H1 (cell line): Measurements from ENCODE around the gene RASD2. TPM values are rescaled to one million over a fixed set of nuclear protein-coding genes. Genes with fewer than 3 reads are reported as not detected.

ENCODE experiments used
- CTCF ChIA-PET: fragments of 300-600 bp; sonication (Branson Sonifier 250); formaldehyde crosslinking; loops from one replicate; lab custom pipeline; 2021; ENCODE audit not compliant: partially characterized antibody; lab: Charles Lee
- POLR2A ChIA-PET: fragments of 300-600 bp; sonication (Branson Sonifier 250); formaldehyde crosslinking; loops from one replicate; lab custom pipeline; 2021; ENCODE audit warnings: inconsistent platforms; ENCODE audit not compliant: partially characterized antibody; lab: Charles Lee
- DNase-seq, 2 experiments: peaks; one replicate each; pipeline versions ENCODE4 v3.0.0 to v3.0.0-alpha.2; 2010 to 2022; ENCODE audit warnings: low spot score in 2 of 2, low read depth in 1 of 2, mixed read lengths in 1 of 2
- FAIRE-seq: peaks from 2 replicates; lab custom pipeline; 2011; peaks lifted over from hg19 to GRCh38; lab: Jason Lieb, UNC
- H2AFZ ChIP-seq: 2 replicates; pipeline ENCODE4 v1.8.1; 2012; ENCODE audit warnings: low read length, inconsistent platforms
- H2AK5ac ChIP-seq: 2 replicates; pipeline ENCODE4 v1.6.1; 2013; ENCODE audit warnings: low read depth, low read length
- H2BK120ac ChIP-seq: replicated peaks from 2 replicates; pipeline ENCODE3; 2013; ENCODE audit warnings: low read depth, low read length, inconsistent platforms
- H2BK12ac ChIP-seq: 2 replicates; pipeline ENCODE4 v1.6.1; 2013; ENCODE audit warnings: low read depth, low read length
- H2BK15ac ChIP-seq: 2 replicates; pipeline ENCODE4 v1.6.1; 2013; ENCODE audit warnings: low read length
- H2BK20ac ChIP-seq: 2 replicates; pipeline ENCODE4 v1.6.1; 2013; ENCODE audit warnings: low read length
- H2BK5ac ChIP-seq: 2 replicates; pipeline ENCODE4 v1.6.1; 2013; ENCODE audit warnings: low read depth, low read length
- H3K14ac ChIP-seq: 2 replicates; pipeline ENCODE4 v1.6.1; 2013; ENCODE audit warnings: inconsistent platforms; ENCODE audit not compliant: insufficient read length
- H3K18ac ChIP-seq: 2 replicates; pipeline ENCODE4 v1.6.1; 2013; ENCODE audit warnings: low read length; ENCODE audit errors: extremely low read depth
- H3K23ac ChIP-seq: 2 replicates; pipeline ENCODE4 v1.6.1; 2013; ENCODE audit warnings: inconsistent platforms; ENCODE audit not compliant: insufficient read length
- H3K23me2 ChIP-seq: 2 replicates; pipeline ENCODE4 v1.6.1; 2013; ENCODE audit warnings: low read depth, low read length
- H3K27ac ChIP-seq: 2 replicates; pipeline ENCODE4 v1.6.1; 2011; ENCODE audit warnings: low read depth, low read length, inconsistent platforms
- H3K27me3 ChIP-seq, 4 experiments: replicated peaks in 1 of 4; 1 replicate in 1 of 4; 2 replicates in 3 of 4; pipeline versions ENCODE4 v1.6.1 to v1.8.1; 2011 to 2013; ENCODE audit warnings: low read length in 3 of 4, mild to moderate bottlenecking in 3 of 4, inconsistent platforms in 2 of 4, mixed read lengths in 2 of 4, moderate library complexity in 1 of 4; ENCODE audit not compliant: control insufficient read depth in 3 of 4, insufficient read depth in 3 of 4; ENCODE audit errors: extremely low read depth in 1 of 4
- H3K36me3 ChIP-seq, 4 experiments: 2 replicates each; pipeline versions ENCODE4 v1.6.1 to v1.8.1; 2011 to 2013; ENCODE audit warnings: mild to moderate bottlenecking in 4 of 4, low read length in 3 of 4, moderate library complexity in 2 of 4, control low read depth in 1 of 4, inconsistent platforms in 1 of 4; ENCODE audit not compliant: insufficient read depth in 4 of 4, control insufficient read depth in 2 of 4
- H3K4ac ChIP-seq: replicated peaks from 2 replicates; pipeline ENCODE3; 2013; ENCODE audit warnings: low read length, low read depth, mixed read lengths, inconsistent platforms; ENCODE audit not compliant: insufficient read length
- H3K4me1 ChIP-seq, 4 experiments: replicated peaks in 1 of 4; 1 replicate in 1 of 4; 2 replicates in 3 of 4; pipeline versions ENCODE4 v1.6.1 to v1.8.1; 2011 to 2013; ENCODE audit warnings: low read length in 3 of 4, inconsistent platforms in 2 of 4, mixed read lengths in 1 of 4; ENCODE audit not compliant: insufficient read depth in 4 of 4, control insufficient read depth in 3 of 4
- H3K4me2 ChIP-seq, 2 experiments: 2 replicates each; pipeline versions ENCODE4 v1.6.1 to v1.8.1; 2011 to 2013; ENCODE audit warnings: low read depth in 2 of 2, low read length in 2 of 2, control low read depth in 1 of 2, inconsistent platforms in 1 of 2, mild to moderate bottlenecking in 1 of 2; ENCODE audit not compliant: insufficient read depth in 1 of 2
- H3K4me3 ChIP-seq, 4 experiments: fragments of 200-600, 300-600 bp in 1 of 4; sonication (generic), shearing (Covaris generic), sonication (Bioruptor Twin) in 1 of 4; 2 replicates each; pipeline versions ENCODE4 v1.5.1 to v1.8.1; 2011 to 2016; ENCODE audit warnings: low read length in 4 of 4, low read depth in 3 of 4, control low read depth in 2 of 4, inconsistent platforms in 2 of 4, mild to moderate bottlenecking in 2 of 4, mixed read lengths in 1 of 4, moderate library complexity in 1 of 4; ENCODE audit not compliant: insufficient read depth in 2 of 4; ENCODE audit errors: extremely low read depth in 1 of 4
- H3K56ac ChIP-seq: replicated peaks from 2 replicates; pipeline ENCODE3; 2013; ENCODE audit warnings: low read depth, mild to moderate bottlenecking, mixed read lengths, low read length, inconsistent platforms; ENCODE audit not compliant: insufficient read length
- H3K79me1 ChIP-seq: 2 replicates; pipeline ENCODE4 v1.6.1; 2013; ENCODE audit warnings: low read depth, low read length, control low read depth
- H3K79me2 ChIP-seq, 2 experiments: 2 replicates each; pipeline versions ENCODE4 v1.6.1 to v1.8.1; 2012 to 2013; ENCODE audit warnings: low read length in 2 of 2, mild to moderate bottlenecking in 2 of 2, inconsistent platforms in 1 of 2; ENCODE audit not compliant: insufficient read depth in 2 of 2, control insufficient read depth in 1 of 2
- H3K9ac ChIP-seq, 4 experiments: replicated peaks in 1 of 4; 1 replicate in 1 of 4; 2 replicates in 3 of 4; pipeline versions ENCODE4 v1.6.1 to v1.8.1; 2011 to 2013; ENCODE audit warnings: low read depth in 3 of 4, low read length in 3 of 4, control low read depth in 2 of 4, mild to moderate bottlenecking in 2 of 4, moderate library complexity in 2 of 4, inconsistent platforms in 1 of 4; ENCODE audit errors: extremely low read depth in 1 of 4
- H3K9me3 ChIP-seq, 2 experiments: 2 replicates each; pipeline versions ENCODE4 v1.6.1 to v1.8.1; 2012 to 2013; ENCODE audit warnings: mild to moderate bottlenecking in 2 of 2, moderate library complexity in 2 of 2, control low read depth in 1 of 2, inconsistent platforms in 1 of 2, low read depth in 1 of 2, low read length in 1 of 2, mixed read lengths in 1 of 2; ENCODE audit not compliant: insufficient read depth in 2 of 2
- H4K20me1 ChIP-seq, 2 experiments: replicated peaks in 1 of 2; 2 replicates each; pipeline versions ENCODE3 to v1.8.1; 2011 to 2013; ENCODE audit warnings: inconsistent platforms in 2 of 2, low read length in 2 of 2, mild to moderate bottlenecking in 1 of 2; ENCODE audit not compliant: insufficient read depth in 2 of 2, control insufficient read depth in 1 of 2
- H4K5ac ChIP-seq: 2 replicates; pipeline ENCODE4 v1.6.1; 2013; ENCODE audit warnings: low read length, low read depth, mixed read lengths, inconsistent platforms; ENCODE audit not compliant: insufficient read length
- H4K8ac ChIP-seq: 2 replicates; pipeline ENCODE4 v1.8.0; 2013; ENCODE audit warnings: mild to moderate bottlenecking, moderate library complexity, low read length, inconsistent platforms; ENCODE audit not compliant: insufficient read depth; ENCODE audit errors: extremely low read depth
- H4K91ac ChIP-seq: replicated peaks from 2 replicates; pipeline ENCODE3; 2013; ENCODE audit warnings: low read length, mixed read lengths, inconsistent platforms; ENCODE audit not compliant: insufficient read length
- TAF1 ChIP-seq: IDR thresholded peaks from 2 replicates; pipeline ENCODE4 v1.6.1; 2011; ENCODE audit warnings: mild to moderate bottlenecking, low read depth, low read length
- WGBS, 2 experiments: shearing (Covaris generic) in 1 of 2; methylation state at CpG; one replicate each; pipeline versions ENCODE4 v1.1.6 to v1.1.7; 2013 to 2015; ENCODE audit warnings: low lambda C conversion rate in 2 of 2, mixed read lengths in 2 of 2, inconsistent platforms in 1 of 2, low coverage in 1 of 2, missing lambda C conversion rate in 1 of 2; ENCODE audit not compliant: insufficient replicate concordance in 2 of 2, insufficient coverage in 1 of 2, insufficient read length in 1 of 2; ENCODE audit errors: extremely low coverage in 1 of 2, missing lambda C conversion rate in 1 of 2; 5-methylcytosine and 5-hydroxymethylcytosine counted together
- polyA plus RNA-seq, 7 experiments: library from polyadenylated mRNA; depleted of rRNA in 3 of 7; stranded (reverse) in 5 of 7; unstranded in 2 of 7; fragments of >200 nt in 5 of 7; fragments of 200-250 nt in 2 of 7; gene quantifications; 1 replicate in 5 of 7; 2 replicates in 1 of 7; 4 replicates in 1 of 7; pipeline versions ENCODE4 v1.2.1 to v1.2.3, GENCODE V29; 2011 to 2013; ENCODE audit warnings: missing spikeins in 2 of 7, mixed read lengths in 2 of 7
- total RNA-seq: library from RNA; stranded (reverse); fragmentation: NEBNext Ultra II Directional; extraction: Animal tissue kit (Norgen Biotek cat#: 25700); gene quantifications from 2 replicates; pipeline ENCODE4 v1.2.1, GENCODE V29; 2021

RASD2 gene
- total and polyA plus RNA-seq, 2 of the 8 experiments (the other 6 are each of a cell fraction or from before 2014, with no cell fraction given): 1.9 to 5.1 TPM

DNA sequence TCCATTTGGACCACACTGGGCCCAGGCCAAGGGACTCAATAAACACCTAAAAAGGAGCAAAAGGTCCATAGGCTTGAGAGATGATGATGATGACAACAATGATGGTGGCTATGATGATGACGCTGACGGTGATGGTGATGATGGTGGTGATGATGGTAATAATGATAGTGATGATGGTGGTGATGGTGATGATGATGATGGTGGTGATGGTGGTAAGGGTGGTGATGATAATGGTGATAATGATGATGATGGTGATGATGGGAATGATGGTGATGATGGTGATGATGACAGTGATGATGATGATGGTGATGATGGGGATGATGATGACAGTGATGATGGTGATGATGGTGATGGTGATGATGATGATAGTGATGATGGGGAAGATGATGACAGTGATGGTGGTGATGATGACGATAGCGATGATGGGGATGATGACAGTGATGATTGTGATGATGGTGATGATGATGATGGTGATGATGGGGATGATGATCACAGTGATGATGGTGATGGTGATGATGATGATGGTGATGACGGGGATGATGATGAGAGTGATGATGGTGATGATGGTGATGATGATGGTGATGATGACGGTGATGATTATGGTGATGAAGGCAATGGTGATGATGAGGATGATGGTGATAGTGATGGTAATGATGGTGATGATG is 7.1 kb upstream of the RASD2 start:
- no peaks in the 10 kb centered on the region for H3K79me1 ChIP-seq
- H3K23ac ChIP-seq: no peak overlapping the region
- H3K4me3 ChIP-seq: no peak overlapping the region
- DNase-seq (no peak), FAIRE-seq (no peak)
- H2BK120ac ChIP-seq: no peak overlapping the region
- H3K9me3 ChIP-seq: no peaks in the 10 kb centered on the region
- H3K4me2 ChIP-seq: no peak overlapping the region
- H3K23me2 ChIP-seq: peaks cover 8% of the 10 kb centered on the region
- 92 to 100% methylated on average over 2 to 6 of the region's 6 CpGs for WGBS, 2 experiments
- ChIA-PET POLR2A (no interaction called here), CTCF (interaction anchor here (1.3 to 2.9 kb wide), 3 partner anchors 12 to 131 kb away, joined by 3 to 10 read pairs (median 8); no protein-coding TSS in a partner anchor)
- TF ChIP-seq TAF1: no peak
- H4K5ac ChIP-seq: no peak overlapping the region
- H3K4me1 ChIP-seq: peaks cover 0 to 5% (median under 1%) of the 10 kb centered on the region in 4 experiments; a peak in 3 of 7 replicates
- no peak overlapping the region for H4K91ac ChIP-seq
- no peak overlapping the region for H2BK5ac ChIP-seq
- H2BK12ac ChIP-seq: no peak overlapping the region
- H3K14ac ChIP-seq: no peak overlapping the region
- H3K27me3 ChIP-seq: no peaks in the 10 kb centered on the region
- H2AK5ac ChIP-seq: peak overlapping the region; percentile 90; the same call in 1 of the 2 replicates
- H2BK20ac ChIP-seq: no peak overlapping the region
- H3K4ac ChIP-seq: no peak overlapping the region
- no peaks in the 10 kb centered on the region; a peak in 1 of 4 replicates for H3K79me2 ChIP-seq
- H3K18ac ChIP-seq: no peak overlapping the region
- H3K9ac ChIP-seq: no peak overlapping the region
- peaks cover 0 to 5% of the 10 kb centered on the region in 2 experiments for H4K20me1 ChIP-seq
- no peaks in the 10 kb centered on the region; a peak in 1 of 8 replicates for H3K36me3 ChIP-seq
- H2AFZ ChIP-seq: no peak overlapping the region
- no peak overlapping the region for H2BK15ac ChIP-seq
- H4K8ac ChIP-seq: no peak overlapping the region
- H3K27ac ChIP-seq: no peak overlapping the region
- H3K56ac ChIP-seq: peak overlapping the region; percentile 88
